Measurements from ENCODE around the gene SDK1.

GRCh38 chr7:3725155-3726059 lies 424.4 kb downstream of the SDK1 start:
- TF ChIP-seq POLR2A (IDR thresholded peaks at IDR 0.05): no peak
- TF ChIP-seq CTCF (IDR thresholded peaks at IDR 0.05): no peak
